GM10248 (cell line): Measurements from ENCODE around the gene SPATA1.

ENCODE experiments used
- CTCF ChIA-PET: fragments of 300-600 bp; sonication (Branson Sonifier 250); formaldehyde crosslinking; extraction: SDS; loops from one replicate; lab custom pipeline; 2021; ENCODE audit warnings: antibody characterized with exemption; lab: Yijun Ruan, JAX
- POLR2A ChIA-PET: fragments of 350-650 bp; sonication (Branson Sonifier 250); formaldehyde crosslinking; extraction: SDS; loops from one replicate; lab custom pipeline; 2020; ENCODE audit warnings: antibody characterized with exemption; lab: Yijun Ruan, JAX
- DNase-seq: peaks from one replicate; pipeline ENCODE4 v3.0.0; 2012; ENCODE audit errors: extremely low spot score
- TF ChIP-seq, protein P1 (sequence below): IDR thresholded peaks from 2 replicates; pipeline ENCODE4 v1.5.1; 2012; ENCODE audit warnings: mild to moderate bottlenecking, low read depth; ENCODE audit errors: extremely low read depth, missing control alignments, control extremely low read depth

Gene SPATA1

DNA sequence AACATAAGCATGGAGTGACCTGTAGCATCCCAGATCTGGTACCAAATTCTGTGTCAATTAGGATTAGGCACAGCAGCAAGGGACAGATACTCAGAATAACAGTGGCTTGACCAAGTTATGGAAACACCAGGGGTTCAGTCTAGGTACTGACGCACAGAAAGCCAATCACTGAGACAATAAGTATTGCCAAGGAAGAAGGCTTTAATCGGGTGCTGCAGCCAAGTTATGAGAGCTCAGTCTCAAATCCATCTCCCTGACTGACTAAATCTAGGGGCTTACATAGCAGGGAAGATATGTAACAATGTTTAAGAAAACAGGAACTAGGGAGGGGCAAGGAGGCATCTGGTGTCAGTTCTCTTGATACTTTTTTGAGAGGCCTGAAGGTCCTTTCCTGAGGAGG lies 107.7 kb downstream of the SPATA1 start:
- ChIA-PET POLR2A (no interaction called here), CTCF (no interaction called here)
- TF ChIP-seq, protein P1, sequence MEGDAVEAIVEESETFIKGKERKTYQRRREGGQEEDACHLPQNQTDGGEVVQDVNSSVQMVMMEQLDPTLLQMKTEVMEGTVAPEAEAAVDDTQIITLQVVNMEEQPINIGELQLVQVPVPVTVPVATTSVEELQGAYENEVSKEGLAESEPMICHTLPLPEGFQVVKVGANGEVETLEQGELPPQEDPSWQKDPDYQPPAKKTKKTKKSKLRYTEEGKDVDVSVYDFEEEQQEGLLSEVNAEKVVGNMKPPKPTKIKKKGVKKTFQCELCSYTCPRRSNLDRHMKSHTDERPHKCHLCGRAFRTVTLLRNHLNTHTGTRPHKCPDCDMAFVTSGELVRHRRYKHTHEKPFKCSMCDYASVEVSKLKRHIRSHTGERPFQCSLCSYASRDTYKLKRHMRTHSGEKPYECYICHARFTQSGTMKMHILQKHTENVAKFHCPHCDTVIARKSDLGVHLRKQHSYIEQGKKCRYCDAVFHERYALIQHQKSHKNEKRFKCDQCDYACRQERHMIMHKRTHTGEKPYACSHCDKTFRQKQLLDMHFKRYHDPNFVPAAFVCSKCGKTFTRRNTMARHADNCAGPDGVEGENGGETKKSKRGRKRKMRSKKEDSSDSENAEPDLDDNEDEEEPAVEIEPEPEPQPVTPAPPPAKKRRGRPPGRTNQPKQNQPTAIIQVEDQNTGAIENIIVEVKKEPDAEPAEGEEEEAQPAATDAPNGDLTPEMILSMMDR = no peak
- DNase-seq = no peak

- TF ChIP-seq, protein P1 = no peak
- CTCF ChIA-PET = interaction anchor here (0.9 to 1.2 kb wide), 2 partner anchors 9 to 156 kb away, joined by 4 read pairs; no protein-coding TSS in a partner anchor
These were observed 109.6 kb downstream of the SPATA1 start for GRCh38 chr1:84615790-84616189.

More at GRCh38 chr1:84615790-84616189, 109.6 kb downstream of the SPATA1 start:
- POLR2A ChIA-PET = no interaction called here
- no peak for DNase-seq
